Measurements from ENCODE around the gene SPRR4. TPM values are rescaled to one million over a fixed set of nuclear protein-coding genes. Genes with fewer than 3 reads are reported as not detected.

Gene SPRR4
- total and polyA plus RNA-seq, 8 donors: not detected

- peaks cover 0 to 5% (median 0%) of the 10 kb centered on the region in 3 donors for H3K27me3 ChIP-seq
- H3K9me3 ChIP-seq: no peaks in the 10 kb centered on the region
- intact Hi-C loops (cut with DNase I; ENCODE audit: low total_unique reads): no loop called here
- 63 to 88% (median 83%) methylated on average over 7 of the region's 7 CpGs for WGBS, 5 donors
- TF ChIP-seq CTCF (IDR thresholded peaks at IDR 0.05) (no peak), POLR2AphosphoS5 (IDR thresholded peaks at IDR 0.05) (no peak), EP300 (IDR thresholded peaks at IDR 0.05) (no peak), POLR2A (IDR thresholded peaks at IDR 0.05) (no peak)
- H3K4me3 ChIP-seq: no peak overlapping the region
- H3K36me3 ChIP-seq: no peaks in the 10 kb centered on the region
- no peak overlapping the region for H3K27ac ChIP-seq
- H3K4me1 ChIP-seq: no peaks in the 10 kb centered on the region
- DNase-seq: no peak
Measured at GRCh38 chr1:152961226-152961891, 9.1 kb upstream of the SPRR4 start.

GRCh38 chr1:152962876-152963415, 7.5 kb upstream of the SPRR4 start:
- Histone ChIP-seq H3K4me3 (no peak overlapping the region), H3K27ac (no peak overlapping the region), H3K4me1 (no peaks in the 10 kb centered on the region), H3K27me3 (peaks cover 0 to 5% (median 0%) of the 10 kb centered on the region in 3 donors), H3K36me3 (no peaks in the 10 kb centered on the region), H3K9me3 (no peaks in the 10 kb centered on the region)
- DNase-seq: no peak
- intact Hi-C loops (cut with DNase I; ENCODE audit: low total_unique reads): no loop called here
- WGBS, 5 donors: 78 to 96% (median 83%) methylated on average over 2 of the region's 2 CpGs
- TF ChIP-seq CTCF (IDR thresholded peaks at IDR 0.05): no peak

GRCh38 chr1:152964536-152964935, 5.9 kb upstream of the SPRR4 start:
- intact Hi-C loops (cut with DNase I; ENCODE audit: low total_unique reads): no loop called here
- peaks cover 0 to 5% (median 0%) of the 10 kb centered on the region in 3 donors for H3K27me3 ChIP-seq

GRCh38 chr1:152965853-152966252, 4.6 kb upstream of the SPRR4 start:
- peaks cover 0 to 3% (median 0%) of the 10 kb centered on the region in 3 donors for H3K27me3 ChIP-seq
- DNase-seq: no peak
- no peaks in the 10 kb centered on the region for H3K4me1 ChIP-seq
- WGBS, 5 donors: 74 to 89% (median 83%) methylated on average over 4 of the region's 4 CpGs
- H3K27ac ChIP-seq: no peak overlapping the region
- no peak overlapping the region for H3K4me3 ChIP-seq
- no peaks in the 10 kb centered on the region for H3K36me3 ChIP-seq
- intact Hi-C loops (cut with DNase I; ENCODE audit: low total_unique reads): no loop called here
- TF ChIP-seq EP300 (IDR thresholded peaks at IDR 0.05): no peak
- no peak for TF ChIP-seq POLR2AphosphoS5 (IDR thresholded peaks at IDR 0.05)
- no peak for TF ChIP-seq CTCF (IDR thresholded peaks at IDR 0.05)
- no peak for TF ChIP-seq POLR2A (IDR thresholded peaks at IDR 0.05)
- H3K9me3 ChIP-seq: no peaks in the 10 kb centered on the region

More at GRCh38 chr1:152964536-152964935, 5.9 kb upstream of the SPRR4 start:
- WGBS, 5 donors: 64 to 86% (median 77%) methylated on average over 1 of the region's 1 CpG
- DNase-seq: no peak
- Histone ChIP-seq H3K9me3 (no peaks in the 10 kb centered on the region), H3K4me1 (no peaks in the 10 kb centered on the region), H3K4me3 (no peak overlapping the region), H3K36me3 (no peaks in the 10 kb centered on the region), H3K27ac (no peak overlapping the region)
- TF ChIP-seq POLR2AphosphoS5 (IDR thresholded peaks at IDR 0.05): no peak

GRCh38 chr1:152967201-152967600, 3.2 kb upstream of the SPRR4 start:
- peaks cover 0 to 3% (median 0%) of the 10 kb centered on the region in 3 donors for H3K27me3 ChIP-seq
- WGBS, 5 donors: 23 to 53% (median 28%) methylated on average over 7 of the region's 7 CpGs
- intact Hi-C loops (cut with DNase I; ENCODE audit: low total_unique reads): no loop called here

More at GRCh38 chr1:152967201-152967600, 3.2 kb upstream of the SPRR4 start:
- no peak for TF ChIP-seq EP300 (IDR thresholded peaks at IDR 0.05)
- TF ChIP-seq POLR2AphosphoS5 (IDR thresholded peaks at IDR 0.05): peak in 1 of 3 donors; percentile 3
- no peak for TF ChIP-seq CTCF (IDR thresholded peaks at IDR 0.05)
- Histone ChIP-seq H3K9me3 (no peaks in the 10 kb centered on the region), H3K4me3 (no peak overlapping the region), H3K36me3 (no peaks in the 10 kb centered on the region), H3K27ac (peak overlapping the region in 1 of 5 donors; percentile 60), H3K4me1 (no peaks in the 10 kb centered on the region)
- peak; percentile 50 to 82 for DNase-seq

Measured in stomach (tissue), 9 donors.